ENCODE results near the gene TTLL12.

TTLL12 gene

GRCh38 chr22:43127166-43127908, 59.6 kb downstream of the TTLL12 start:
- POLR2A ChIA-PET: no interaction called here
- no peak for DNase-seq (ENCODE audit: low read depth, low spot score)
- no peak for TF ChIP-seq CTCF (IDR thresholded peaks at IDR 0.05; ENCODE audit: insufficient read depth, low read length, missing control alignments)
- H3K4me3 ChIP-seq (ENCODE audit: low read depth, low read length): no peak overlapping the region
- CTCF ChIA-PET: interaction anchor here (0.8 to 1.1 kb wide), 2 partner anchors 8 to 11 kb away, joined by 4 to 5 read pairs; no protein-coding TSS in a partner anchor

- no peak overlapping the region for H3K4me3 ChIP-seq (ENCODE audit: low read depth, low read length)
- no peak for TF ChIP-seq CTCF (IDR thresholded peaks at IDR 0.05; ENCODE audit: insufficient read depth, low read length, missing control alignments)
- ChIA-PET POLR2A (no interaction called here), CTCF (interaction anchor here (0.8 to 1.1 kb wide), 2 partner anchors 9 to 11 kb away, joined by 4 to 5 read pairs; no protein-coding TSS in a partner anchor)
- DNase-seq (ENCODE audit: low read depth, low spot score): peak; percentile 38
These were observed 60.3 kb downstream of the TTLL12 start for GRCh38 chr22:43126501-43127165.

- TF ChIP-seq CTCF (IDR thresholded peaks at IDR 0.05; ENCODE audit: insufficient read depth, low read length, missing control alignments): no peak
- POLR2A ChIA-PET: no interaction called here
- DNase-seq (ENCODE audit: low read depth, low spot score): no peak
- CTCF ChIA-PET: no interaction called here
- no peak overlapping the region for H3K4me3 ChIP-seq (ENCODE audit: low read depth, low read length)
These were observed 67.9 kb downstream of the TTLL12 start for GRCh38 chr22:43118953-43119458.

GRCh38 chr22:43118024-43118849, 68.7 kb downstream of the TTLL12 start:
- POLR2A ChIA-PET: no interaction called here
- no peak overlapping the region for H3K4me3 ChIP-seq (ENCODE audit: low read depth, low read length)
- CTCF ChIA-PET: no interaction called here
- DNase-seq (ENCODE audit: low read depth, low spot score): no peak
- no peak for TF ChIP-seq CTCF (IDR thresholded peaks at IDR 0.05; ENCODE audit: insufficient read depth, low read length, missing control alignments)

GRCh38 chr22:43116932-43117331, 70.0 kb downstream of the TTLL12 start:
- no peak for TF ChIP-seq CTCF (IDR thresholded peaks at IDR 0.05; ENCODE audit: insufficient read depth, low read length, missing control alignments)
- no peak for DNase-seq (ENCODE audit: low read depth, low spot score)
- ChIA-PET POLR2A (no interaction called here), CTCF (interaction anchor here (1.3 kb wide), 1 partner anchor 16 kb away, joined by 3 read pairs; no protein-coding TSS in a partner anchor)
- no peak overlapping the region for H3K4me3 ChIP-seq (ENCODE audit: low read depth, low read length)

Measured in AG04449 (cell line).